ENCODE results near the gene PCOLCE2. TPM values are rescaled to one million over a fixed set of nuclear protein-coding genes. Genes with fewer than 3 reads are reported as not detected.

Gene PCOLCE2
- total RNA-seq, 2 donors from 2014 or later = 79.1 to 148 TPM

DNA sequence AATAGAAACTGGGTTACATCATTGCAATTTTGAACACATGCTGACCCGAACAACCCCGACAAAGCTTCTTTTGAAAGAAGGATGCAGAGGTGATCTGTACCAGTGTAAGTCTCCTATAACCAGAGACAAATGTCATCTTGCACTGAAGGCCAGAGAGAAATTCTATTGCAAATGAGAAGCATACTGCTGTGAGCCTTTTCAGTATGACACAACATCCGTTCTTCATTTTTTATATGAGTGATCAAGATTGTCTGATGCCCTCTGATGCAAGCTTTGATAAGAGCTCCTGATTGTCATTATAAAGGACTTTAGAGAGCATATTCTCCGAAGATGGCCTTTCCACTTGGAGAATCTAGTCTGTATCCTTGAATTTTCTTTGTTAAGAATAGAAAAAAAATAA is 36.9 kb downstream of the PCOLCE2 start:
- Histone ChIP-seq H3K4me1 (peaks cover 0 to 36% of the 10 kb centered on the region in 2 donors), H3K27me3 (no peaks in the 10 kb centered on the region), H3K36me3 (peaks cover 5% of the 10 kb centered on the region), H3K27ac (no peak overlapping the region), H3K4me3 (no peak overlapping the region), H3K9me3 (no peaks in the 10 kb centered on the region)
- no peak for DNase-seq (ENCODE audit: low spot score)
- TF ChIP-seq CTCF (IDR thresholded peaks at IDR 0.05) = no peak

GRCh38 chr3:142850395-142851023 is 38.4 kb downstream of the PCOLCE2 start:
- peak; percentile 72 for DNase-seq (ENCODE audit: low spot score)
- Histone ChIP-seq H3K9me3 (no peaks in the 10 kb centered on the region), H3K36me3 (peaks cover 5% of the 10 kb centered on the region), H3K27me3 (no peaks in the 10 kb centered on the region), H3K4me1 (peaks cover 0 to 32% of the 10 kb centered on the region in 2 donors), H3K4me3 (no peak overlapping the region), H3K27ac (peak overlapping the region in 1 of 2 donors; percentile 14)
- no peak for TF ChIP-seq CTCF (IDR thresholded peaks at IDR 0.05)

GRCh38 chr3:142849148-142849547 is 39.7 kb downstream of the PCOLCE2 start:
- H3K36me3 ChIP-seq = peaks cover 5% of the 10 kb centered on the region
- no peak for DNase-seq (ENCODE audit: low spot score)
- no peaks in the 10 kb centered on the region for H3K9me3 ChIP-seq

GRCh38 chr3:142846779-142847577 is 41.9 kb downstream of the PCOLCE2 start:
- no peak for TF ChIP-seq CTCF (IDR thresholded peaks at IDR 0.05)
- Histone ChIP-seq H3K4me1 (peaks cover 0 to 19% of the 10 kb centered on the region in 2 donors), H3K27ac (no peak overlapping the region), H3K4me3 (no peak overlapping the region), H3K9me3 (no peaks in the 10 kb centered on the region), H3K36me3 (peaks cover 5% of the 10 kb centered on the region), H3K27me3 (no peaks in the 10 kb centered on the region)
- DNase-seq (ENCODE audit: low spot score) = no peak

More at GRCh38 chr3:142849148-142849547, 39.7 kb downstream of the PCOLCE2 start:
- no peak overlapping the region for H3K27ac ChIP-seq
- TF ChIP-seq CTCF (IDR thresholded peaks at IDR 0.05) = no peak
- peaks cover 0 to 30% of the 10 kb centered on the region in 2 donors for H3K4me1 ChIP-seq
- H3K27me3 ChIP-seq = no peaks in the 10 kb centered on the region
- no peak overlapping the region for H3K4me3 ChIP-seq

DNA sequence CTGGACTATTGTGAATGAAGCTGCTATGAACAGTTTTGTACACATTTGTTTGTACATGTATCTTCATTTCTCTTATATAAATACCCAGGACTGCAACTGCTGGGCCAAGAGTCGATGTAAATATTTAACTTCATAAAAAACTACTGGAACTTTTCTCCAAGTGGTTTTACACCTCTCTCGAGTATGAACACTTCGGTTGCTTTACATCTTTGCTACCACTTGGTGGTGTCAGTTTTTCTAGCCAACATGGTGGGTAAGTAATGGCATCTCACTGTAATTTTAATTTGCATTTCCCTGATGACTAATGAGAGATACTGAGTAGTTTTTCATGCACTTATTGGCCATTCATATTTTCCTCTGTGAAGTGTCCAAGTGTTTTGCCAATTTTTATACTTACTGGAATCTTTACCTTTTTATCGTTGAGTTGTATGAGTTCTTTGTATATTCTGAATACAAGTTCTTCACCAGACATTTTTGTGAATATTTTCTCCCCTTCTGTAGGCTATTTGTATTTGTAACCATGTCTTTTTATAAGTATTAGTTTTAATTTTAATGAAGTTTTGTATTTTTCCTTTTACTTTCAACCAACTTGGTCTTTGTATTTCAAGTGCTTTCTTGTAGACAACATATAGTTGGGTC is 44.4 kb downstream of the PCOLCE2 start:
- Histone ChIP-seq H3K27me3 (no peaks in the 10 kb centered on the region), H3K9me3 (no peaks in the 10 kb centered on the region), H3K4me1 (peaks cover 0 to 7% of the 10 kb centered on the region in 2 donors), H3K27ac (no peak overlapping the region), H3K4me3 (no peak overlapping the region), H3K36me3 (peaks cover 5% of the 10 kb centered on the region)
- TF ChIP-seq CTCF (IDR thresholded peaks at IDR 0.05) = peak in 1 of 2 donors; percentile 52
- no peak for DNase-seq (ENCODE audit: low spot score)

Data from right atrium auricular region (tissue), 2 donors.